HT1080 (cell line): ENCODE measurements around the gene KPNA2. TPM values are rescaled to one million over a fixed set of nuclear protein-coding genes. Genes with fewer than 3 reads are reported as not detected.
"Not testable (repeated sequence)": the region's sequence is repeated elsewhere in the genome, so short reads cannot be mapped to it uniquely, and the experiment has no call there.

Source experiments
- DNase-seq: peaks from one replicate; pipeline ENCODE4 v3.0.0-alpha.2; 2015; ENCODE audit warnings: low read depth
- total RNA-seq: library from RNA; depleted of rRNA; stranded (reverse); fragments of >200 nt; shearing (Covaris generic); gene quantifications from 2 replicates; pipeline ENCODE4 v1.2.3, GENCODE V29; 2014

Gene KPNA2
- total RNA-seq, 1 experiment from 2014 or later, result 347 TPM

DNA sequence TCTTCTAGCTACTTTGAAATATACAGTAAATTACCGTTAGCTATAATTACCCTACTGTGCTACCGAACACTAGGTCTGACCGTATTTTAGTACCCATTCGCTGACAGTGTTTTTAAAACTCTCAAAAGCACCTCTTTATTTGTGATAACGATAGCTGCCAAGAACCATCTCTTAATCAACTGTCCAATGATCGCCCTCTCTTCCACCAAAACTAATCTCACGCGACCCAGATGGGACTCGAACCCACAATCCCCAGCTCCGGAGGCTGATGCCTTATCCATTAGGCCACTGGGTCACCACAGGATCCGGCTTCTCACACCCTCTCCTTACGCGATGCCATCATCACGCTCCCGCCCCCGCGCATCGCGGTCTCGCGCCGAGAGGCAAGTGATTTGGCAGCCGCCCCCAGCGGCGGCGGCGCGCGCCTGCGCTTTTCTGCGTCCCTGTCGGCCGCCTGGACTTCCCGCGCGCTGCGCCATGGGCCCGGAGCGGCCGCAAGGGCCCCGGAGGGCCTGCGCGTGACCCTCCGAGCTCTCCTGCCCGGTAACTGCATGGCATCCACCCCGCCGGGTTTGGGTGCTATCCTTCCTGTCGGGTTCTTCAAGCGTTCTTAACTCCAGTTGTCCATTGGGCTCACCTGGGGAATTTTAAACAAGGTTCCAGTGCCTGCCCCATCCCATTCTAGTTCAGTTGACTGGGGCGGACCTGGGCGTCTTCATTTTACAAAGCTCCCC, 15.7 kb upstream of the KPNA2 start:
- DNase-seq, result peak; percentile 95

DNA sequence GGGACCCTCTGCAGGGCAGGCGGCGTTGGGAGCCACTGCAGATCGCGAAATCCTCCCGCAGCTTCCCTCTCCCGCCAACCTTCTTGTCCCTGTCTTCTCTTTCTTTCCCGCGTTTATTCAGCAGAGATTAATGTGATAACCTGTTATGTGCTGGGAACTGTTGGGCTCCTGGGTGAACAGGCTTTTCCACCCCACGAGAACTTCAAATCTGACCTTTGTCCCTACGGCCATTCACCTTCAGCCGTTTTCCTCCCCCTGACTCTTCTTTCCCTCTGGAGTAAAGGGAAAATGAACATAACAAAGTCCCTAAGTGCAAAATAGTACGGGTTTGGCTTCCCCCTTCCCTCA, 15.2 kb upstream of the KPNA2 start:
- no peak for DNase-seq

GRCh38 chr17:68020791-68021190, 14.7 kb upstream of the KPNA2 start:
- DNase-seq, result not testable (repeated sequence)

DNA sequence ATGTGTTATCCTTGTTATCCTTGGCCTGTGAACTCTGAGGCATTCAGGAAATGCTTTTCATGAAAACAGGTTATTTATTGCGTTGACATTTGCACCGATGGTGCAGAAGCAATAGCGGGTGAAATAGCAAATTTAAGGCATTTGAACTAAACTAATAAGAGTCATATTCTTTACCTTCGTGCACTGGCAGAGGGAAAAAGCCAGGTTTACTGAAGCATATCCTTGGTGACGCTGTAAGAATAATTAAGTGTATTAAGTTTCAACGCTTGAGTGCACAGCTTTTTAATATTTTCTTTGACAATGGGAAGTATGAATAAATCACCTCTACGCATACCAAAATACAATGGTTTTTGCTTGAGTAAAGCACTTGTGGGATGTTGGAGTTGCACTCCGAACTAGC, 13.6 kb upstream of the KPNA2 start:
- DNase-seq, result no peak

DNA sequence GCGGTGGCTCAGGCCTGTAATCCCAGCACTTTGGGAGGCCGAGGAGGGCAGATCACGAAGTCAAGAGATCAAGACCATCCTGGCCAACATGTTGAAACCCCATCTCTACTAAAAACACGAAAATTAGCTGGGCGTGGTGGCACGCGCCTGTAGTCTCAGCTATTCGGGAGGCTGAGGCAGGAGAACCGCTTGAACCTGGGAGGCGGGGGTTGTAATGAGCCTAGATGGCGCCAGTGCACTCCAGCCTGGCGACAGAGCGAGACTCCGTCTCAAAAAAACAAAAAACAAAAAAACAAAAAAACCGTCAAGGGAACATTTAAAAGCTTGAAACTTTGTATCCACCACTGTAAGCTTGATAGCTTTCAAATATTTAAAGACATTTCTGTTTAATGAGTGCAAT, 13.0 kb upstream of the KPNA2 start:
- DNase-seq, result not testable (repeated sequence)

DNA sequence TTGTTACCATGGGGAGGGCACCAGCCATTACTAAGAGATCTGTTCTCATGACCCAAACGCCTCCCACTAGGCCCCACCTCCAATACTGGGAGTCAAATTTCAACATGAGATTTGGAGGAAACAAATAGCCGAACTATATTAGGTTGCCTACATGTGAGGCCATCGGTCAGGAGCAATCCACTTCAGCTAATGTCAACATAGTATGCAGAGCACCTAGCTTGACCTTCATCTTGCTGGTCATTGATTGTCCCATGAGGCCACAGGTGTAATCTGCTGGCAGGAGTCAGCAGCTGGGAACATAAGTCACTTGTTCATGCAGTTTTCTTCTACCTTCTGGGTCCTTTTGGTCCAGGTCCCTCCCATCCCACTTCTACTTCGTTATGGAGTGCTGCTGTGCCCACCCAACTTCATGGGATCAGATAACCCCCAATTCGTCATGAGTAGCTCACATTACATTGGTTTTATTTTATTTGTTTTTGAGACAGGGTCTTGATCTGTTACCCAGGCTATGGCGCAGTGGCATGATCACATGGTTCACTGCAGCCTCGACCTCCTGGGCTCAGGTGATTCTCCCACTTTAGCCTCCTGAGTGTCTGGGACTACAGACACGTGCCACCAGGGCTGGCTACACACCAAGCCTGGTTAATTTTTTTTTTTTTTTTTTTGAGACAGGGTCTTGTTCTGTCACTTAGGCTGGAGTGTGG, 5.9 kb upstream of the KPNA2 start:
- DNase-seq, result no peak

- DNase-seq, result peak; percentile 41
Observed at GRCh38 chr17:68033636-68034451, 1.7 kb upstream of the KPNA2 start.

DNA sequence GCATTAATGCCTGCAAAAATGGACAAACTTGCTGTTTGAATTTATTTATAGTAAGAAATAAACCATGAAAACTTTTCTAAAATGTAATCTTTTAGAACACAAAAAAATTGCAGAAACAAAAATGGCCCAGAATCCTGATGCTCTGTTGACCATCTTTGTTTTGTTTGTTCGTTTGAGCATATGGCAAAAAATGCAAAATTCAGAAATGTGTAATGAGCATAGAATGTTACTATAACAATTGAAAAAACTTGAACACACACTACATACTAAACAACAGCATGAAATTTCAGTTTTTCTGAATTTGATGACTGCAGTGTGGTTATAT, 1.1 kb upstream of the KPNA2 start:
- DNase-seq, result no peak

GRCh38 chr17:68035131-68035522, 408 bp upstream of the KPNA2 start:
- DNase-seq, result no peak

GRCh38 chr17:68036304-68037147, 991 bp downstream of the KPNA2 start:
- DNase-seq, result no peak

DNA sequence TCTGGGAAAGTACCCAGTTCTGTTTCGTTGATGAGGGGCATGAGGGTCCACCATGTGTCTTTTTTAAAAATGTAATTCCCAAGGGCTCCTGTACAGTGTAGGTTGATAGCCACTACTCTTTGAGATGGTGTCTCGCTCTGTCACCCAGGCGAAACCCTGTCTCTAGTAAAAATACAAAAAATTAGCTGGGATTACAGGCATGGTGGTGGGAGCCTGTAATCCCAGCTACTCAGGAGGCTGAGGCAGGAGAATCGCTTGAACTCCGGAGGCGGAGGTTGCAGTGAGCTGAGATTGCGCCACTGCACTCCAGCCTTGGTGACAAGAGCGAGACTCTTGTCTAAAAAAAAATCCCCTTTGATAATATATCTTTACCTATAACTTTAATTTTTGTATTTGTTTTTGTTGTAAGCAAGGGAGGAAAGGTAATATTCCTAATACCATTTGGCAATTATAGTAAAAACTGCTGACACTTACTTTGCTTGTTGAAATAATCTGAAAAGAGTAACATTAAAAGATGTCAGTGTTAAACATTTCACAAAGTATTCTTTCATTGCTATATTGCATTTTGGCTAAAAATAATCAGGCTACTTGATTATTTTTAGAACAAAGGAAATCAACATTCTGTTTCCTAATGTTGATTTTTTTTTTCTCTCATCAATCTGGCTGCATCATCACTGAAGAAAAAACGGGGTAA, 11.8 kb downstream of the KPNA2 start:
- no peak for DNase-seq

- not testable (repeated sequence) for DNase-seq
Observed at GRCh38 chr17:68047890-68048542, 12.5 kb downstream of the KPNA2 start.

GRCh38 chr17:68048996-68049395, 13.5 kb downstream of the KPNA2 start:
- peak; percentile 37 for DNase-seq

DNA sequence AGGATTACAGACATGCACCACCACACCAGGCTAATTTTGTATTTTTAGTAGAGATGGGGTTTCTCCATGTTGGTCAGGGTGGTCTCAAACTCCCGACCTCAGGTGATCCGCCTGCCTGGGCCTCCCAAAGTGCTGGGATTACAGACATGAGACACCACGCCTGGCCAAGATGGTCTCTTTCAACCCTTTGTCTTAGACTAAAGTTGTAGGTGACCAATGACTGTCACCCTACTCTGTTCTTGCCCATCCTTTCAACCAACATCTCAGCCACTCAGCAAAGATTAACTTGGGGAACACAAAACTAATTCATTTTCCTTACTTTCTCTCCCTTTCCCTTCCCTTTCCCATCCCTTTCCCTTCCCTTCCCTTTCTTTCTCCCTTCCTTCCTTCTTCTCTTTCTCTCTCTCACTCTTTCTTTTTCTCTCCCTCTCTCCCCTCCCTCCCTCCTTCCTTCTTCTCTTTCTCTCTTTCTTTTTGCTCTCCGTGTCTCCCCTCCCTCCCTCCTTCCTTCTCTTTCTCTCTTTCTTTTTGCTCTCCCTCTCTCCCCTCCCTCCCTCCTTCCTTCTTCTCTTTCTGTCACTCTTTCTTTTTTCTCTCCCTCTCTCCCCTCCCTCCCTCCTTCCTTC, 14.4 kb downstream of the KPNA2 start:
- not testable (repeated sequence) for DNase-seq

DNA sequence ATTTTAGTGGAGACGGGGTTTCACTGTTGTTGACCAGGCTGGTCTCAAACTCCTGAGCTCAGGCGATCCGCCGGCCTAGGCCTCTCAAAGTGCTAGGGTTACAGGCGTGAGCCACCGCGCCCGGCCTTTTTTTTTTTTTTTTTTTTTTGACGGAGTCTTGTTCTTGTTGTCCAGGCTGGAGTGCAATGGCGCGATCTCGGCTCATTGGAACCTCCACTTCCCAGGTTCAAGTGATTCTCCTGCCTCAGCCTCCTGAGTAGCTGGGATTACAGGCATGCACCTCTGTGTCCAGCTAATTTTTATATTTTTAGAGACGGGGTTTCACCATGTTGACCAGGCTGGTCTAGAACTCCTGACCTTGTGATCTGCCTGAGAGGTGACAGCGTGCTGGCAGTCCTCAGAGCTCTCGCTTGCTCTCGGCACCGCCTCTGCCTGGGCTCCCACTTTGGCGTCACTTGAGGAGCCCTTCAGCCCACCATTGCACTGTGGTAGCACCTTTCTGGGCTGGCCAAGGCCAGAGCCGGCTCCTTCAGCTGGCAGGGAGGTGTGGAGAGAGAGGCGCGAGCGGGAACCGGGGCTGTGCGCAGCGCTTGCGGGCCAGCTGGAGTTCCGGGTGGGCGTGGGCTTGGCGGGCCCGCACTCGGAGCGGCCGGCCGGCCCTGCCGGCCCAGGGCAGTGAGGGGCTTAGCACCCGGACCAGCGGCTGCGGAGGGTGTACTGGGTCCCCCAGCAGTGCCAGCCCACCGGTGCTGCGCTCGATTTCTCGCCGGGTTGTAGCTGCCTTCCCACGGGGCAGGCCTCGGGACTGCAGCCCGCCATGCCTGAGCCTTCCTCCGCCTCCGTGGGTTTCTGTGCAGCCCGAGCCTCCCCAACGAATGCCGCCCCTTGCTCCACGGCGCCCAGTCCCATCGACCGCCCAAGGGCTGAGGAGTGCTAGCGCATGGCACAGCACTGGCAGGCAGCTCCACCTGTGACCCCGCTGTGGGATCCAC, 16.1 kb downstream of the KPNA2 start:
- not testable (repeated sequence) for DNase-seq

- DNase-seq, result no peak
Observed at GRCh38 chr17:68052810-68053209, 17.3 kb downstream of the KPNA2 start.

- DNase-seq, result no peak
Observed at GRCh38 chr17:68053231-68054013, 17.9 kb downstream of the KPNA2 start.
